HG02759 (cell line): ENCODE results near the gene TEX38.
"Not testable (repeated sequence)": the region's sequence is repeated elsewhere in the genome, so short reads cannot be mapped to it uniquely, and the experiment has no call there.

ENCODE experiments used
- ATAC-seq: cut with Tn5 transposase; IDR thresholded peaks from one replicate; pipeline ENCODE4 v1.9.1; 2021; ENCODE audit warnings: mild to moderate bottlenecking, moderate library complexity; ENCODE audit not compliant: unreplicated experiment

Gene TEX38

GRCh38 chr1:46687093-46687659 lies 15.5 kb downstream of the TEX38 start:
- ATAC-seq: no peak

- no peak for ATAC-seq
Observed at GRCh38 chr1:46687921-46688509, 16.4 kb downstream of the TEX38 start.

GRCh38 chr1:46689356-46689755 lies 17.7 kb downstream of the TEX38 start:
- ATAC-seq: no peak

DNA sequence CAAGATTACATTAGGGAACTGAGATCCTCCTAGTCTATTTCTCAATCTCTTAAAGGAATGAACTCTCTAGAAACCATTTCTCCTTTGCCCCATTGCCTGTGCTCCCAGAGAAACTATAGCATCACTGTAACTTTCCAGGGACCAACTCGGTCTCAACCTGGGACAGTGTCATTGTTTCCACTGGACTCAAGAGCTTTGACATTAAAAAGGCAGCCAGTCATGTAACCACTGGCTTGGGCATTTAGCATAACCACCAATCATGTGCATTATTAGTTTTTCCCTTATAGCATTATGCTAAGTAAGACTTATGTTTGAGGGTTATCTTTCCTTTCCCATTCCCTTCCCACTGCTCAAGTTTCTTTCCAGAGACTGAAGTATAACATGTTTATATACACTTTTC lies 18.2 kb downstream of the TEX38 start:
- no peak for ATAC-seq

- no peak for ATAC-seq
Observed at GRCh38 chr1:46690931-46691421, 19.3 kb downstream of the TEX38 start.

GRCh38 chr1:46691997-46692790 lies 20.5 kb downstream of the TEX38 start:
- no peak for ATAC-seq

DNA sequence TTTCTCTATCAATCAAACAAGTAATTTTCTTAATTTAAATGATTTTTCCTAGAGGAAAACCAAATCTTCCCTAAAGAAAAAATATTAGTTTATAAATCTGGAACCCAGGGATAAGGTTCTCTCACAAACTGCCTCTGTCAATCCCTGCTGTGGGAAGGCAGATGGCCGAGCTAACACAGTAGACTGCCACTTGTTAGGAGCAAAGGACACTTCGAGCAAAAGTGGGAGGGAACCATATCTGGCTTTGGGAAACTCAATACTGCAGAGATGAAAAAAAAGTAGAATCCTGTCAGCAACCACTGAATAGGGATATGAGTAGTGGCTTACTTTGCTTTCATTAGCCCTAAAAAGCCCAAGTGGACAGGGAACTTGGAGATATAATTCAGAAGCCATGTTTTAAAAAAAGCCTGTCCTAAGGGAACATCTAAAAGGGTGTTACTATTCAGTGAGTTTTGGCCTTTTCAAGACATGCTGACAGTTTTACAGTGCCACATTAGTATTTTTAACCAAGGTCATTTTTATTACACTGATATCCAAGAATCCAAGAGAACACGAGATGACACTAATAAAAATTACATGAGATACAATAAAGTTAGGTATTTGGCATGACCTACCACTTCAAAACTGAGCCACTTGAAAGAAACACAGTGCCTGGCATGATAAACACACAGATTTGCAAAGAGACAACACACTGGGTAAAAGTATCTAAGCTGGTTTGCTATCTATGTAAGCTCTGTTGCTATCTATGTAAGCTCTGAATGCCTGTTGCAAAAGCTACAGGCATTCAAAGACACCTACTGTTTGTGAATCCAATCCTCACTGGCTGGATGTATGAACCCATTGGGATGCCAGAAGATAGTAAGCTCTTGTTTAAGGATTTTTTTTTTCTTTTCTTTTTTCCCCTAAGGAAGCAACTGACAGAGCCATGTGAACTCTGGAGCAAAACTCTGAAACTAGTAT lies 21.4 kb downstream of the TEX38 start:
- no peak for ATAC-seq

GRCh38 chr1:46694676-46695075 lies 23.0 kb downstream of the TEX38 start:
- not testable (repeated sequence) for ATAC-seq

- ATAC-seq: no peak
Observed at GRCh38 chr1:46697053-46697452, 25.4 kb downstream of the TEX38 start.

DNA sequence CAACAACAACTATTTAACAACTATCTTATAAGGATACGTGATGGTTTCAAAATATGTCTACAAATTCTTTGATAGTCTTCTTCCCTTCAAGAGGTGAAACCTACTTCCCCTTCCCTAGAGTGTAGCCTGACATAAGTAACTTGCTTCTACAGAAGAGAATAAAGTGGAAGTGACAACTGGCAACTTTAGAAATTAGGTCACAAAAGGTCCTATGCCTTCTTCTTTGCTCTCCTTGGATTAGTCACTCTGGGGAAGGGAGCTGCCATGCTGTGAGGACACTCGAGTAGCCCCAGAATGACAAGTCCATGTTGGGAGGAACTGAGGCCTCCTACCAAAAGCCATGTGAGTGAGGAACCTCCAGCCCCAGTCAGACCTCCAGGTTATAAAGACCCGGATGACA lies 28.0 kb downstream of the TEX38 start:
- ATAC-seq: no peak

GRCh38 chr1:46703927-46704641 lies 32.4 kb downstream of the TEX38 start:
- ATAC-seq: no peak

DNA sequence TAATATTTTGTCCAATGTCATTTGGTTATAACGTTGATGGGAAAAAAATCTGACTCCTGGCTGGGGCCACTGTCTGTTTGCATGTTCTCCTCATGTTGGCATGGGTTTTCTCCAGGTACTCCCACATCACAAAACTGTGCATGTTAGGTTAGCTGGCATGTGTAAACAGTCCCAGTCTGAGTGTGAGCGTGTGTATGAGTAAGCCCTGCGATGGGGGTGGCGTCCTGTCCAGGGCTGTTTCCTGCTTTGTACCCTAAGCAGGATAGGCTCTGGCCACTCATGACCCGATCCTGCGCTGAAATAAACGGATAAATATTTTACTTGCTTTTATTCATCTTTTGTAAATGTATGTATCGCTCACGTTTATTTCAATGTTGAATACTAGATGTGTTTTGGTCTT lies 33.8 kb downstream of the TEX38 start:
- no peak for ATAC-seq

DNA sequence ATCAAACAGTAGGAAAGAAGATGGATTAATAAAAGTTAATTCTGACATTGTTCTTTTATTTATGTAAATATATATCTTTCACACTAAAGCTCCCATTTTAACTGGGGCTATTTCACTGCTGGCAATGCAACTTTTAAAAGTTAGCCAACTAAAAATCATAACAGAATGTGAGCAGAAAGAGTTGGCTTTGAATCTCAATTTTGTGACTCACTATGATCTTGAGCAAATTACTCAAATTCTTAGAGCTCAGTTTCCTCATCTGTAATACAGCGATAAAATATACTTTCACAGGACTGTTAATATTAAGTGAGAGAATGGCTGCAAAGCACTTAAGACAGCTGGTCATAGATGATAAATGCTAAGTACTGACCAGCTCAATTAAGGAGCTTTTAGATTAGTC lies 36.5 kb downstream of the TEX38 start:
- no peak for ATAC-seq

DNA sequence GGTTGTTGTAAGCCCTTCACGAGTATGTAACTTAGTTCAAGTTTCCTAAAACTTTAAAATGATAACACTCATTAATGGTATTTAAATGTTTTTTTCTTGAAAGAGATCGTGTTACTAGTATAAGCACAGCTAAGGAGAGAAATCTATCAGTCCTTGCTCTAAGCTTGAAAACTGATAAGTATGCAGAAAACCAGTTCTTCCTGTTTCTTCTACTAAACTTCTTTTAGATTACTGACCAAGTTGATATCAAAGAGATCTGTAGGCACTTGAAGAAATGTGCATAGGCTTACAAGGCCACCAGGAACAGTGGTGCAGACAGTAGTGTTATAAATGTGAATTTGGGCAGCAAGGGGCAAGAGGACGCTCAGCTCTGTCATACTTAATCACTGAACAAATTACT lies 43.3 kb downstream of the TEX38 start:
- no peak for ATAC-seq

DNA sequence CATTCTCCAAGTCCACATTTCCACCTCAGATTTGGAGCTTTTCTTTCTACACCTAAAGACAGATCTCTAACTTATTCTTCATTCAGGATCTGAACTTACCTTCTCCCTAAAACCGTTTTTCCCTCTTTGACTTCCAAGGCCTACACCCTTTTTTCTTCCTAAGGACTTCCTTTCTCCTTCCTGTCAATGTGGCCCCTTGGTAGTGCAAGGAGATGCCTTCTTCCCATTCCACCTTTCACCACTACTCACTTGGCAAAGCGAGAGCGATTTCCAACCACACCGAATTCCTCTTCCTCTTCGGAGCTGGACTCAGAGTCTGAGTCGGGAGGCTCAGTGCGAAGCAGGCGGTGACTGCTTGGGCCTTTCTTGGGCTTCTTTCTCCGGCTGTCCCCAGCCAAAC lies 46.0 kb downstream of the TEX38 start:
- no peak for ATAC-seq

- ATAC-seq: no peak
Observed at GRCh38 chr1:46718340-46718726, 46.7 kb downstream of the TEX38 start.

DNA sequence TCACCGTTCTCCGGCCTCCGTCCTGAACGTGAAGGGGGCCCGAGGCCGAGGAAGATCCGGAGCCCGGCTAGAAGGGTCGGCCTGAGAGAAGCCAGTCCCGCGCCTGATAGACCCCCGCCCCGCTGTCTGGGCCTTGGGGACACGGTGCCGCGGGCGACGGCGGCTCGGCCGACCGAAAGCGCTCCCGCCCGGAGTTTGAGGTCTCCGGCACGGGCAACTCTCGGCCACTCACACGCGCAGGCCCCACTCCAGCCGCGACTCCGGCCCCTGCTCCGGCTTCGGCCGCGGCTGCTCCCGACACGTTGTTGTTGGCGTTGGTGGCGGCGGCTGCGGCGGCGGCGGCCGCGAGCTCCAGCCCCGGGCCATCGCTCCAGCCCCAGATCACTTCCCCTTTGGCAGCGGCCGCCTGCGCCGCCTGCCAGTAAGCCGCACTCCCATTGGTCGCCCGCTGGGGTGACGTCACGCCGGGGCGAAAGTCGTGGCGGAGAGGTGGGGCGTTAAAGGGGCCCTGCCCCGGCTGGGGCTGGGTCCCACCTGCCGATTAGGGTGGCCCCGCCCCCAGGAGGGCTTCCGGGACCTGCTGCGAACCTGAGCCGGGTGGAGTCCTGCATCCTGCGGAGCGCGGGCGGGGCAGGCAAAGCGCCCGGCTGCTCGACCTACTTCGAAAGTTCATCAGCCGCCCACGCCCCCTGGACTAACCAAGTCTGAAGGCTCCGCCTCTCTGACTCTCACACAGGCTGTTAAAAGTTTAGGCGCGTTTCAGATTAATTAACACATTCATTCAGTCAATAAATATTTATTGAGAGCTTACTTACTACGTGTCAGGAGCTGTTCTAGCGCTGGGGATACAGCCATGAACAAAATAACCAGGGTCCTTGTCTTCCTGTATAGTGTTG lies 47.3 kb downstream of the TEX38 start, which contains the start of gene EFCAB14:
TSS of gene EFCAB14 (minus strand) at position 388 of the 896 bp plus-strand sequence. CDS start 1,027 bp downstream, outside the sequence.
- ATAC-seq: peak; percentile 98

DNA sequence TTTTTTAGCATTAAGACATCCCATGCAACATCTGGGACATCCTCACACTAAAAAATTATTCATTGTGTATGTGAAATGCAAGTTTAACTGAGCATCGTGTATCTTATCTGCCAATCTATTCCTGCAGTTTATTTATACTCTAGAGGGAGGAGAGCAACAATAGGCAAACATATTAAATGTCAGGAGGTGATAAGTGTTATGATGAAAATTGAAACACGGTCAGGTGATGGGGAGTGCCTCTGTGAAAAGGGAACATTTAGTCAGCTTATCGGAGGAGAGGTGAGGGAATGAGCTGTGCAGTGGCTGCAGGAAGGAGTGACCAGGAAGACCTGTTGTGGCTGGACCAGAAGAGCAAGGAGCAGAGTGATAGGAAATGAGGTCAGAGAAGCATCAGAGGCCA lies 48.0 kb downstream of the TEX38 start:
- ATAC-seq: no peak

- not testable (repeated sequence) for ATAC-seq
Observed at GRCh38 chr1:46720319-46720718, 48.7 kb downstream of the TEX38 start.
